Measurements from ENCODE around the gene SNCA.
A peak's percentile ranks its signal among the peaks of the same experiment; 100 is the strongest.

SNCA gene

GRCh38 chr4:89704651-89705395, 132.1 kb downstream of the SNCA start:
- no peak for DNase-seq (ENCODE audit: low spot score)

- DNase-seq (ENCODE audit: low spot score) = no peak
These were observed 133.0 kb downstream of the SNCA start for GRCh38 chr4:89703829-89704590.

- no peak for DNase-seq (ENCODE audit: low spot score)
These were observed 136.1 kb downstream of the SNCA start for GRCh38 chr4:89700766-89701423.

- no peak for DNase-seq (ENCODE audit: low spot score)
These were observed 151.3 kb downstream of the SNCA start for GRCh38 chr4:89685690-89686089.

- no peak for DNase-seq (ENCODE audit: low spot score)
These were observed 151.7 kb downstream of the SNCA start for GRCh38 chr4:89685277-89685676.

- no peak for DNase-seq (ENCODE audit: low spot score)
These were observed 152.4 kb downstream of the SNCA start for GRCh38 chr4:89684536-89684935.

- DNase-seq (ENCODE audit: low spot score) = no peak
These were observed 154.2 kb downstream of the SNCA start for GRCh38 chr4:89682808-89683207.

- no peak for DNase-seq (ENCODE audit: low spot score)
These were observed 155.3 kb downstream of the SNCA start for GRCh38 chr4:89681671-89682070.

GRCh38 chr4:89681219-89681618, 155.7 kb downstream of the SNCA start:
- peak; percentile 54 for DNase-seq (ENCODE audit: low spot score)

- DNase-seq (ENCODE audit: low spot score) = peak; percentile 12
These were observed 162.0 kb downstream of the SNCA start for GRCh38 chr4:89674876-89675459.
